NCI-H1105 treated with DMSO at 0.1 percent for 48 hours (cell line): ENCODE results near the gene ZDHHC14.

ENCODE experiments used
- DNase-seq: peaks from one replicate; lab custom pipeline; 2025; lab: John Stamatoyannopoulos, UW

ZDHHC14 gene

GRCh38 chr6:157518397-157519250 lies 137.6 kb downstream of the ZDHHC14 start:
- no peak for DNase-seq

- no peak for DNase-seq
These were observed 138.5 kb downstream of the ZDHHC14 start for GRCh38 chr6:157519255-157520116.

GRCh38 chr6:157520117-157520406 lies 139.1 kb downstream of the ZDHHC14 start:
- no peak for DNase-seq

- no peak for DNase-seq
These were observed 139.8 kb downstream of the ZDHHC14 start for GRCh38 chr6:157520596-157521361.

GRCh38 chr6:157521362-157522335 lies 140.7 kb downstream of the ZDHHC14 start:
- no peak for DNase-seq

- no peak for DNase-seq
These were observed 141.5 kb downstream of the ZDHHC14 start for GRCh38 chr6:157522472-157522871.

- no peak for DNase-seq
These were observed 143.7 kb downstream of the ZDHHC14 start for GRCh38 chr6:157524735-157525134.

GRCh38 chr6:157525292-157525889 lies 144.4 kb downstream of the ZDHHC14 start:
- no peak for DNase-seq

GRCh38 chr6:157525918-157526425 lies 145.0 kb downstream of the ZDHHC14 start:
- no peak for DNase-seq

GRCh38 chr6:157527471-157527907 lies 146.5 kb downstream of the ZDHHC14 start:
- DNase-seq: no peak

- DNase-seq: no peak
These were observed 148.1 kb downstream of the ZDHHC14 start for GRCh38 chr6:157528931-157529653.

- DNase-seq: peak; percentile 13
These were observed 148.7 kb downstream of the ZDHHC14 start for GRCh38 chr6:157529654-157530039.

- DNase-seq: peak; percentile 59
These were observed 149.1 kb downstream of the ZDHHC14 start for GRCh38 chr6:157530126-157530525.

- DNase-seq: no peak
These were observed 149.8 kb downstream of the ZDHHC14 start for GRCh38 chr6:157530724-157531168.

GRCh38 chr6:157531169-157531985 lies 150.4 kb downstream of the ZDHHC14 start:
- DNase-seq: no peak

GRCh38 chr6:157531986-157532365 lies 151.0 kb downstream of the ZDHHC14 start:
- no peak for DNase-seq

- DNase-seq: no peak
These were observed 152.3 kb downstream of the ZDHHC14 start for GRCh38 chr6:157533048-157533871.
